SK-N-SH (cell line): ENCODE data around the gene FOXK1.

ENCODE experiments used
- EP300 ChIP-seq, 2 experiments: IDR thresholded peaks; 2 replicates each; pipeline versions ENCODE4 v1.4.0 to v1.6.1; 2012; ENCODE audit warnings: borderline replicate concordance in 1 of 2, low read depth in 1 of 2, low read length in 1 of 2
- EZH2phosphoT487 ChIP-seq: fragments of 200-600 bp; sonication (generic); IDR thresholded peaks from 2 replicates; pipeline ENCODE4 v1.6.1; 2017; ENCODE audit warnings: low read depth, mixed run types, mild to moderate bottlenecking, antibody characterized with exemption, moderate library complexity, borderline replicate concordance
- FOXJ3 ChIP-seq: sonication (generic); formaldehyde crosslinking; IDR thresholded peaks from 2 replicates; pipeline ENCODE4 v1.5.1; 2020; ENCODE audit warnings: mild to moderate bottlenecking, missing genetic modification reagents
- FOXM1 ChIP-seq: IDR thresholded peaks from 2 replicates; pipeline ENCODE4 v1.4.0; 2012; ENCODE audit warnings: low read depth, mild to moderate bottlenecking
- NRF1 ChIP-seq: IDR thresholded peaks from 2 replicates; pipeline ENCODE4 v1.6.1; 2012; ENCODE audit warnings: low read depth, mild to moderate bottlenecking, low read length
- POLR2AphosphoS5 ChIP-seq: IDR thresholded peaks from 2 replicates; pipeline ENCODE4 v1.6.1; 2012; ENCODE audit warnings: low read depth, low read length
- TAF1 ChIP-seq: IDR thresholded peaks from 2 replicates; pipeline ENCODE4 v1.6.1; 2012; ENCODE audit warnings: low read depth, mild to moderate bottlenecking, low read length, moderate library complexity, borderline replicate concordance
- YY1 ChIP-seq: IDR thresholded peaks from 2 replicates; pipeline ENCODE4 v1.4.0; 2012; ENCODE audit warnings: low read depth, mild to moderate bottlenecking
- ZBTB33 ChIP-seq: IDR thresholded peaks from 2 replicates; pipeline ENCODE4 v1.4.0; 2012; ENCODE audit warnings: low read depth, borderline replicate concordance
- TF ChIP-seq, protein P1 (sequence below): fragments of 200-600 bp; sonication (generic); IDR thresholded peaks from 2 replicates; pipeline ENCODE4 v1.6.1; 2017; ENCODE audit warnings: antibody characterized with exemption, mild to moderate bottlenecking, moderate library complexity
- TF ChIP-seq, protein P2 (sequence below): fragments of 150-350 bp; IDR thresholded peaks from 2 replicates; pipeline ENCODE4 v1.6.1; 2017; ENCODE audit warnings: antibody characterized with exemption, low read length, low read depth, borderline replicate concordance
- TF ChIP-seq, protein P3 (sequence below): IDR thresholded peaks from 2 replicates; pipeline ENCODE4; 2012
- TF ChIP-seq, protein P4 (sequence below): IDR thresholded peaks from 2 replicates; pipeline ENCODE4 v1.4.0; 2012; ENCODE audit warnings: low read depth, borderline replicate concordance

DNA sequence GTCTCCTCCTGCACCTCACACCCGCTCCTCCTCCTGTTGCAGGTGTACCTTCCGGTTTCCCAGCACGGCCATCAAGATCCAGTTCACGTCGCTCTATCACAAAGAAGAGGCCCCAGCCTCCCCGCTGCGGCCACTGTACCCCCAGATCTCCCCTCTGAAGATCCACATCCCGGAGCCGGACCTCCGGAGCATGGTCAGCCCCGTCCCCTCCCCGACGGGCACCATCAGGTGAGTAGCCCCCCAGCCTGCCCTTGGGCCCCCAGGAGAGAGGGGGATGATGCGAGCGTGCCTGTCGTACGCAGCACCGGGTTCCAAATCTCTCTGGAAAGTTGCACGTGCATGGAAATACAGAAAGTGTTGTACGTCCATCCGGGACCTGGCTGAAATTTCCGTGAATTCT is 58.7 kb downstream of the FOXK1 start:
- TF ChIP-seq, protein P1, sequence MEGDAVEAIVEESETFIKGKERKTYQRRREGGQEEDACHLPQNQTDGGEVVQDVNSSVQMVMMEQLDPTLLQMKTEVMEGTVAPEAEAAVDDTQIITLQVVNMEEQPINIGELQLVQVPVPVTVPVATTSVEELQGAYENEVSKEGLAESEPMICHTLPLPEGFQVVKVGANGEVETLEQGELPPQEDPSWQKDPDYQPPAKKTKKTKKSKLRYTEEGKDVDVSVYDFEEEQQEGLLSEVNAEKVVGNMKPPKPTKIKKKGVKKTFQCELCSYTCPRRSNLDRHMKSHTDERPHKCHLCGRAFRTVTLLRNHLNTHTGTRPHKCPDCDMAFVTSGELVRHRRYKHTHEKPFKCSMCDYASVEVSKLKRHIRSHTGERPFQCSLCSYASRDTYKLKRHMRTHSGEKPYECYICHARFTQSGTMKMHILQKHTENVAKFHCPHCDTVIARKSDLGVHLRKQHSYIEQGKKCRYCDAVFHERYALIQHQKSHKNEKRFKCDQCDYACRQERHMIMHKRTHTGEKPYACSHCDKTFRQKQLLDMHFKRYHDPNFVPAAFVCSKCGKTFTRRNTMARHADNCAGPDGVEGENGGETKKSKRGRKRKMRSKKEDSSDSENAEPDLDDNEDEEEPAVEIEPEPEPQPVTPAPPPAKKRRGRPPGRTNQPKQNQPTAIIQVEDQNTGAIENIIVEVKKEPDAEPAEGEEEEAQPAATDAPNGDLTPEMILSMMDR = no peak
- TF ChIP-seq FOXM1 (no peak), EP300 (IDR thresholded peaks at IDR 0.05; ENCODE audit: borderline replicate concordance in 1 of 2, low read depth in 1 of 2, low read length in 1 of 2) (no peak), EZH2phosphoT487 (no peak), YY1 (no peak), TAF1 (no peak), FOXJ3 (CRISPR knock-in tag) (no peak), ZBTB33 (no peak), NRF1 (no peak), POLR2AphosphoS5 (no peak)
- TF ChIP-seq, protein P2, sequence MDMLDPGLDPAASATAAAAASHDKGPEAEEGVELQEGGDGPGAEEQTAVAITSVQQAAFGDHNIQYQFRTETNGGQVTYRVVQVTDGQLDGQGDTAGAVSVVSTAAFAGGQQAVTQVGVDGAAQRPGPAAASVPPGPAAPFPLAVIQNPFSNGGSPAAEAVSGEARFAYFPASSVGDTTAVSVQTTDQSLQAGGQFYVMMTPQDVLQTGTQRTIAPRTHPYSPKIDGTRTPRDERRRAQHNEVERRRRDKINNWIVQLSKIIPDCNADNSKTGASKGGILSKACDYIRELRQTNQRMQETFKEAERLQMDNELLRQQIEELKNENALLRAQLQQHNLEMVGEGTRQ = no peak
- TF ChIP-seq, protein P3, sequence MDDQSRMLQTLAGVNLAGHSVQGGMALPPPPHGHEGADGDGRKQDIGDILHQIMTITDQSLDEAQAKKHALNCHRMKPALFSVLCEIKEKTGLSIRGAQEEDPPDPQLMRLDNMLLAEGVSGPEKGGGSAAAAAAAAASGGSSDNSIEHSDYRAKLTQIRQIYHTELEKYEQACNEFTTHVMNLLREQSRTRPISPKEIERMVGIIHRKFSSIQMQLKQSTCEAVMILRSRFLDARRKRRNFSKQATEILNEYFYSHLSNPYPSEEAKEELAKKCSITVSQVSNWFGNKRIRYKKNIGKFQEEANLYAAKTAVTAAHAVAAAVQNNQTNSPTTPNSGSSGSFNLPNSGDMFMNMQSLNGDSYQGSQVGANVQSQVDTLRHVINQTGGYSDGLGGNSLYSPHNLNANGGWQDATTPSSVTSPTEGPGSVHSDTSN = no peak
- TF ChIP-seq, protein P4, sequence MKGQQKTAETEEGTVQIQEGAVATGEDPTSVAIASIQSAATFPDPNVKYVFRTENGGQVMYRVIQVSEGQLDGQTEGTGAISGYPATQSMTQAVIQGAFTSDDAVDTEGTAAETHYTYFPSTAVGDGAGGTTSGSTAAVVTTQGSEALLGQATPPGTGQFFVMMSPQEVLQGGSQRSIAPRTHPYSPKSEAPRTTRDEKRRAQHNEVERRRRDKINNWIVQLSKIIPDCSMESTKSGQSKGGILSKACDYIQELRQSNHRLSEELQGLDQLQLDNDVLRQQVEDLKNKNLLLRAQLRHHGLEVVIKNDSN = no peak
